Hepatocyte (in vitro differentiated cells): ENCODE results near the gene GYS1.

ENCODE experiments used
- CTCF ChIP-seq: fragments of 200-600 bp; sonication (generic); IDR thresholded peaks from 2 replicates; pipeline ENCODE4 v1.5.1; 2016; ENCODE audit warnings: antibody characterized with exemption, mild to moderate bottlenecking; ENCODE audit not compliant: poor library complexity
- EZH2 ChIP-seq: fragments of 200-600 bp; sonication (generic); IDR thresholded peaks from 2 replicates; pipeline ENCODE4 v1.6.1; 2016; ENCODE audit warnings: antibody characterized with exemption, mild to moderate bottlenecking, borderline replicate concordance

- no peak for TF ChIP-seq EZH2
- TF ChIP-seq CTCF: no peak
Measured at GRCh38 chr19:48920949-48921348, 72.2 kb downstream of the GYS1 start.
